Measurements from ENCODE around the gene RSKR.
"Not testable (repeated sequence)": the region's sequence is repeated elsewhere in the genome, so short reads cannot be mapped to it uniquely, and the experiment has no call there.

RSKR gene

GRCh38 chr17:28661635-28662526 lies 47.9 kb upstream of the RSKR start, which contains the start of the genes SDF2 and SUPT6H:
TSS of gene SDF2 (minus strand) at chr17:28661906. CDS start at chr17:28661876, 30 bp downstream.
TSS of gene SUPT6H (plus strand) at chr17:28662205. CDS start at chr17:28673402, 11,197 bp downstream.
- peaks cover 46% of the 10 kb centered on the region for H3K36me3 ChIP-seq (ENCODE audit: insufficient read depth, low read length)
- no peaks in the 10 kb centered on the region for H3F3A ChIP-seq (ENCODE audit: insufficient read depth, low read length)
- H3K79me2 ChIP-seq (ENCODE audit: insufficient read depth, low read length), result peaks cover 53% of the 10 kb centered on the region
- peak within 1 kb of the TSS; percentile 78 for H3K9ac ChIP-seq (ENCODE audit: low read length)
- no peaks in the 10 kb centered on the region for H4K20me1 ChIP-seq (ENCODE audit: insufficient read depth, low read length)
- H3K4me1 ChIP-seq (ENCODE audit: insufficient read depth, low read length, severe bottlenecking), result peaks cover 35% of the 10 kb centered on the region
- peak within 1 kb of the TSS; percentile 85 for H3K4me3 ChIP-seq (ENCODE audit: low read depth, low read length, poor library complexity, severe bottlenecking)
- H3K27ac ChIP-seq (ENCODE audit: low read depth, low read length, poor library complexity, severe bottlenecking), result peak within 1 kb of the TSS; percentile 88
- peak within 1 kb of the TSS; percentile 95 for H3K4me2 ChIP-seq (ENCODE audit: low read length)
- peaks cover 3% of the 10 kb centered on the region; the same call in 1 of the 2 replicates for H3K9me3 ChIP-seq (ENCODE audit: low read length)
- TF ChIP-seq CTCF (IDR thresholded peaks at IDR 0.05; ENCODE audit: low read length) (no peak), EZH2 (IDR thresholded peaks at IDR 0.05; ENCODE audit: borderline replicate concordance, low read length) (no peak)
- no peaks in the 10 kb centered on the region for H3K9me2 ChIP-seq (ENCODE audit: low read depth, low read length)
- H2AFZ ChIP-seq (ENCODE audit: low read length), result no peak within 1 kb of the TSS
- no peaks in the 10 kb centered on the region for H3K27me3 ChIP-seq (ENCODE audit: insufficient read depth, low read length)

- H3K4me2 ChIP-seq (ENCODE audit: low read length); H3K9me2 ChIP-seq (ENCODE audit: low read depth, low read length); H3K27me3 ChIP-seq (ENCODE audit: insufficient read depth, low read length); H3K4me3 ChIP-seq (ENCODE audit: low read depth, low read length, poor library complexity, severe bottlenecking); H3F3A ChIP-seq (ENCODE audit: insufficient read depth, low read length); H2AFZ ChIP-seq (ENCODE audit: low read length); H3K9me3 ChIP-seq (ENCODE audit: low read length); H3K27ac ChIP-seq (ENCODE audit: low read depth, low read length, poor library complexity, severe bottlenecking); H4K20me1 ChIP-seq (ENCODE audit: insufficient read depth, low read length); H3K9ac ChIP-seq (ENCODE audit: low read length): not testable (repeated sequence)
- peaks cover 32% of the 10 kb centered on the region for H3K36me3 ChIP-seq (ENCODE audit: insufficient read depth, low read length)
- peaks cover 39% of the 10 kb centered on the region for H3K79me2 ChIP-seq (ENCODE audit: insufficient read depth, low read length)
- H3K4me1 ChIP-seq (ENCODE audit: insufficient read depth, low read length, severe bottlenecking), result peaks cover 31% of the 10 kb centered on the region
Observed at GRCh38 chr17:28659497-28659881, 45.5 kb upstream of the RSKR start.

GRCh38 chr17:28658766-28659496 lies 44.9 kb upstream of the RSKR start:
- not testable (repeated sequence) for H3K27ac ChIP-seq (ENCODE audit: low read depth, low read length, poor library complexity, severe bottlenecking); H4K20me1 ChIP-seq (ENCODE audit: insufficient read depth, low read length); H3K4me2 ChIP-seq (ENCODE audit: low read length); H3K9me2 ChIP-seq (ENCODE audit: low read depth, low read length); H3F3A ChIP-seq (ENCODE audit: insufficient read depth, low read length); H3K4me3 ChIP-seq (ENCODE audit: low read depth, low read length, poor library complexity, severe bottlenecking); H3K9me3 ChIP-seq (ENCODE audit: low read length); H2AFZ ChIP-seq (ENCODE audit: low read length); H3K27me3 ChIP-seq (ENCODE audit: insufficient read depth, low read length); H3K9ac ChIP-seq (ENCODE audit: low read length)
- Histone ChIP-seq H3K36me3 (ENCODE audit: insufficient read depth, low read length) (peaks cover 32% of the 10 kb centered on the region), H3K4me1 (ENCODE audit: insufficient read depth, low read length, severe bottlenecking) (peaks cover 25% of the 10 kb centered on the region), H3K79me2 (ENCODE audit: insufficient read depth, low read length) (peaks cover 35% of the 10 kb centered on the region)

GRCh38 chr17:28658342-28658741 lies 44.4 kb upstream of the RSKR start:
- H3K27me3 ChIP-seq (ENCODE audit: insufficient read depth, low read length); H2AFZ ChIP-seq (ENCODE audit: low read length); H3K9me3 ChIP-seq (ENCODE audit: low read length); H3K9ac ChIP-seq (ENCODE audit: low read length); H3K4me3 ChIP-seq (ENCODE audit: low read depth, low read length, poor library complexity, severe bottlenecking); H3F3A ChIP-seq (ENCODE audit: insufficient read depth, low read length); H3K9me2 ChIP-seq (ENCODE audit: low read depth, low read length); H3K27ac ChIP-seq (ENCODE audit: low read depth, low read length, poor library complexity, severe bottlenecking); H3K4me2 ChIP-seq (ENCODE audit: low read length); H4K20me1 ChIP-seq (ENCODE audit: insufficient read depth, low read length): not testable (repeated sequence)
- H3K79me2 ChIP-seq (ENCODE audit: insufficient read depth, low read length), result peaks cover 29% of the 10 kb centered on the region
- H3K4me1 ChIP-seq (ENCODE audit: insufficient read depth, low read length, severe bottlenecking), result peaks cover 19% of the 10 kb centered on the region
- peaks cover 32% of the 10 kb centered on the region for H3K36me3 ChIP-seq (ENCODE audit: insufficient read depth, low read length)
